Measurements from ENCODE around the gene NCK1.
"Not testable (repeated sequence)": the region's sequence is repeated elsewhere in the genome, so short reads cannot be mapped to it uniquely, and the experiment has no call there.

The NCK1 gene

DNA sequence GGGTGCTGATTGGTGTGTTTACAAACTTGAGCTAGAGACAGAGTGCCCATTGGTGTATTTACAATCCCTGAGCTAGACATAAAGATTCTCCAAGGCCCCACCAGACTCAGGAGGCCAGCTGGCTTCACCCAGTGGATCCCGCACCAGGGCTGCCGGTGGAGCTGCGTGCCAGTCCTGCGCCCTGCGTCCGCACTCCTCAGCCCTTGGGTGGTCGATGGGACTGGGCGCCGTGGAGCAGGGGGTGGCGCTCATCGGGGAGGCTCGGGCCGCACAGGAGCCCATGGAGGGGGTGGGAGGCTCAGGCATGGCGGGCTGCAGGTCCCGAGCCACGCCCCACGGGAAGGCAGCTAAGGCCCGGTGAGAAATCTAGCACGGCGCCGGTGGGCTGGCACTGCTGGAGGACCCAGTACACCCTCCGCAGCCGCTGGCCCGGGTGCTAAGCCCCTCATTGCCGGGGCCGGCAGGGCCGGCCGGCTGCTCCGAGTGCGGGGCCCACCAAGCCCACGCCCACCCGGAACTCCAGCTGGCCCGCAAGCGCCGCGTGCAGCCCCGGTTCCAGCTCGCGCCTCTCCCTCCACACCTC is 125.5 kb downstream of the NCK1 start:
- DNase-seq (ENCODE audit: low spot score): not testable (repeated sequence)

DNA sequence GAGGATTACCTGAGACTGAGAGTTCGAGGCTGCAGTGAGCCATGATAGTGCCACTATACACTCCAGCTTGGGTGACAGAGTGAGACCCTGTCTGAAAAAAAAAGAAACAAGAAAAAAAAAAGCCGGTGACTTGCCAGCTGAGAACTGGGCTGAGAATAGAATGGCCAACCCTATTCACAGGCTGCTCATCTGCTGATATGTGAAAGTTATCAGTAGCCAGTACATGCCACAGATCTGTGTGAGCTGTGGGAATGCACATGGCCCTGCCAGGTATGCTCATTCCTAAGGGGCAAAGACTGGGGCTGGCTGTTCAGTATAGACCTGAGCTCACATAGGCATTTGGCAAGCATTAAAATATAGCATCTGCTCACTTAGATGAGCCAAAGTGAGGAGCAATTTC is 126.6 kb downstream of the NCK1 start:
- no peak for DNase-seq (ENCODE audit: low spot score)

DNA sequence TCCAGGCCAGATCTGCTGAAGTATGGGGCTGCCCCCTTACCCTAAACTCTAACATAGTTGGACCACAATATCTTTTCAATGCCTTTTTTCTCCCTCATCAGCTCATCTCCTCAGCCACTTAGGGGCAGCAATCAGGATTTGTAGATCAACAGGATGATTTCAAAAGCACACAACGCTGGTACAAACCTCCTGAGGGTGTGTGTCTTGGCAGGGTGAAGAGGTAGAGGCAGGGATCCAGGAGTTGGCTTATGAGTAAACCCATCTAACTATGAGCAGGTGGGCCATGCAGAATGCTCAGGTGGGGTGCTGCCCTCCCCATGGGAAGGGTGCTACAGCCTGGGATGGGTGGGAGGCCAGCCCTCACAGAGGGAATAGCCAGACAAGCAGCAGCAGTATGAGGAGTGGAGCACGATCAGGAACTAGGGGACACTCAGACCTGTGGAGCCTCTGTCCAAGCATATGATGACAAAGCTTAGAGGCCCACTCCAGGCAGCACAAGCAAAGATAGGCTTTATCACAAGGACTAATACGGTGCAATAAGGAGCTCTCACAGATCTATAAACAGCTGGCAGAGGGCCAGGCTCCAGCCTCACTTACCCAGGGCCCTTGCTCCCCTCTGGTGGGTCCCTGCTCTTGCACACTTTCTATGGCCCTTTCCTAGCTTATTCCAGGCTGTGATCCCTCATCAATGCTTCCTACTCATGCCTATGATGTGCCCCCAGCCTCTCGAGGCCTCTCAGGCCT is 127.9 kb downstream of the NCK1 start:
- DNase-seq (ENCODE audit: low spot score): no peak

DNA sequence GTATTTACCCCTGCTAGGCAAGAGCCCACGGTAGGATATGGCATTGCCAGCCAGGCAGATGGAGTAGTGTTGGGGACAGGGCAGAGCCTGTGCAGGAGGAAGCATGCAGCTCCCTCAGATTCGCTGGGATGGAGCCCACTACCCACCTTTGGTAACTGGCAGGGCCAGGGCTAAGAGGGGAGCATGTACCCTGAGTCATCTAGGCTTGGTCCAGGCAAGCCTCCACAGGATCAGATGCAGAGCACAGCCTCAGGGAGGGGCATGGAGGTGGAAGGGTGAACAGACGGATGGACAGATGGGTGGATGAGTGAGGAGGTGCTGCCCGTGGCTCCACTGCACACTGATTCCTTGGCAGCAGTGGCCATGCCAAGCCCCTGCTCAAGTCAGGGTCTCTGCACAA is 128.8 kb downstream of the NCK1 start:
- no peak for DNase-seq (ENCODE audit: low spot score)

DNA sequence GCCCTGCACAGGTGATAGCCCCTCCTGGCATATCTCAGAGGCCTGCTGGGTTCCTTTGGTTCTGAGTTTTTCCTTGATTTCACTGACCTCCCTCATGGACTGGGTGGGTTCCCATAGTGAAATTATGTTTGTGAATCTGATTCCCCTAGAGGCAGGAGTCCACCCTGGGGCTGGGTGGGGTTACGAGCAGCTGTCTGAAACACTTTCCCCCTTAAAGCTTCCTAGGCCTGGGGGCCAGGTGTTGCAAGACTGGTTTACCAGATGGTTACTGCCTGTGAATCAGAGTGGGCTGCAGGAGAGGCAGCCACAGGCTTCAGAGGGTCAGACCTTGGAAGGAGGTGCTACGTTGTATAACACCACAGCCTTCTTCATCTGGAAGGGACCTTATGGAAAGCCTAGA is 130.1 kb downstream of the NCK1 start:
- no peak for DNase-seq (ENCODE audit: low spot score)

DNA sequence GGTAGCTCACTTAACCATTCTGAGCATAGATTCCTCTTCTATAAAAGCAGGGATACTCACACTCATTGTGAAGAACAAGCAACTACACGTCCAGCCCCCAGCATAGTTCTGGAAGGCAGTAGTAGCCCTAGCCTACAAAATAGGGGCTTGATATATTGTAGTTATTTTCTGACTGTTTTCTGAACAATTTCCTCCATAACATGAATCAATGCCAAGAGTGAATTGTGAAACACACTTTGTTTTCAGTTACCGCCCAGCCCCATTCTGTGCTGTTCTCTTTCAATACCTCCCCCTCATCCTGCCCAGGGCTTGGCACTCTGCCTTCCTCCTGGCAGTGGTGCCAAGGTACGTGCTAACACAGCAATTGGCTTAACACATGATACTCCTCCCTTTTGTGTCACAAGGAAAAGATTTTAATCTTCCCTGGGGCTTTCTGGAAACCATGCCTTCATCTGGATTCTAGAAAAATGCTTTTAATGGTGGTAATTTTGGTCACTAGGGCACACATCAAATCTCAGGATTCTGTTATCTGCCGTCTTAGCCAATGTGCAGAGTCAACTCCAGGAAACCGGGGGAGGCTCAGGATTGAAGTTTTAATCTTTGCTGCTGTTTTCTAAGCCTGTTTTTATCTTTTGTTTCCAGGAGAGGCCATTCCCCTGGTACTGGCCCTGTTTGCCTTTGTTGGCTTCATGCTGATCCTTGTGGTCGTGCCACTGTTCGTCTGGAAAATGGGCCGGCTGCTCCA is 132.9 kb downstream of the NCK1 start:
- no peak for DNase-seq (ENCODE audit: low spot score)

DNA sequence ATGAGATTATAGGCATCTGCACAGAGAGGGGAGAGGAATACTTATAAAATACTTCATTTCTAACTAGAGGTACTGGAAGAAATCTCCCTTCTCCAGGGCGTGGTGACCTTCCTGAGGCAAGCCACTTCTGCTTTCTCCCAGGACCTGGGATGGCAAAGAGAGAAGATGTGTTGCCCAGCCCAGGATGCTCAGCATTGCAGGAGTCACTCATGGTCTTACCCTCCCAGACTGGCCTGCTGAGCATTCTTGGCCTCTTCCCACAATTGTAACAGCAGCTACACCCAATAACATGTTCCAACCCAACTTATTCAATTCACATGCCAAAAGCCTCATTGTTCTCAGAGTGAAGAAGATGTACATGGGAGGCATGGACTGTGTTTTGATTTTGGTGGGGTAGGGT is 133.6 kb downstream of the NCK1 start:
- DNase-seq (ENCODE audit: low spot score): no peak

Measured in CD4-positive, alpha-beta T cell treated with Interleukin-6 at 100 ng/mL for 8 hours (primary cell).